ENCODE results near the gene TNRC6C.

DNA sequence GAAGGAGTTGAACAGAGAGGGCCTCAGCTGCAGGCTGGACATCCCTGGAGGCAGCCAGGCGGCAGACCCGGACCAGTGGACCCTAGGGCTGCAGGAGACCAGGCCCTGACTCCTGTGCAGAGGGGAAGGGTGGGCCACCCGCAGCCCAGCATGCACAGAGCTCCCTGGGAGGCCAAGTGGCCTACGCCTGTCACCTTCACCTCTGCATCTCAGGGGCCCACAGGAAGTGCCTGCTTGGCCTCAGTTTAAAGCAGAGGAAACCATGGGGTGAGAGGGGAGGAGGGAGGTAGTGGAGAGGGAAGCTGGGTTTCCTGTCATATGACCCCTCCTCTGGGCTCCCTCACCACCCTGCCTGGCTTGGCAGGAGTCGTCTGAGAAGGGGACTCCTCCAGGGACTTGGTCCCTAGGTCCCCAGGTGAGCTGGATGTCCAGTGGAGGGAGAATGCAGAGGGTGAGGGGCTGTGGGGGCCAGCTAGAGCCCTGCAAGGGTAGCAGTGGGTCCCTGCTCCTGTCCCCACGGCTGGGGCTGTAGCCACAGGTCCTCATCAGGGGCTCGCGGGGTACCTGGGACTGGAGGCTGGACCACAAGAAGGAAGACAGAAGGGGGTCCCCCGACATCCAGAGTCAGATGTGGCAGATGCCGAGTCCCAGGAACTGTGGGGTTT lies 172.1 kb downstream of the TNRC6C start, which contains the start of gene TMC8:
- TF ChIP-seq, protein P1, sequence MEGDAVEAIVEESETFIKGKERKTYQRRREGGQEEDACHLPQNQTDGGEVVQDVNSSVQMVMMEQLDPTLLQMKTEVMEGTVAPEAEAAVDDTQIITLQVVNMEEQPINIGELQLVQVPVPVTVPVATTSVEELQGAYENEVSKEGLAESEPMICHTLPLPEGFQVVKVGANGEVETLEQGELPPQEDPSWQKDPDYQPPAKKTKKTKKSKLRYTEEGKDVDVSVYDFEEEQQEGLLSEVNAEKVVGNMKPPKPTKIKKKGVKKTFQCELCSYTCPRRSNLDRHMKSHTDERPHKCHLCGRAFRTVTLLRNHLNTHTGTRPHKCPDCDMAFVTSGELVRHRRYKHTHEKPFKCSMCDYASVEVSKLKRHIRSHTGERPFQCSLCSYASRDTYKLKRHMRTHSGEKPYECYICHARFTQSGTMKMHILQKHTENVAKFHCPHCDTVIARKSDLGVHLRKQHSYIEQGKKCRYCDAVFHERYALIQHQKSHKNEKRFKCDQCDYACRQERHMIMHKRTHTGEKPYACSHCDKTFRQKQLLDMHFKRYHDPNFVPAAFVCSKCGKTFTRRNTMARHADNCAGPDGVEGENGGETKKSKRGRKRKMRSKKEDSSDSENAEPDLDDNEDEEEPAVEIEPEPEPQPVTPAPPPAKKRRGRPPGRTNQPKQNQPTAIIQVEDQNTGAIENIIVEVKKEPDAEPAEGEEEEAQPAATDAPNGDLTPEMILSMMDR (IDR thresholded peaks at IDR 0.05 in 4 of 5, conservative IDR thresholded peaks at IDR 0.05 in 1 of 5), result no peak
- peak in 1 of 2 donors; percentile 14 for TF ChIP-seq POLR2A (IDR thresholded peaks at IDR 0.05)
